Astrocyte of the spinal cord (primary cell): ENCODE measurements around the gene ANKH.

ENCODE experiments used
- DNase-seq: peaks from one replicate; pipeline ENCODE4 v3.0.0; 2011; ENCODE audit warnings: low read depth, low spot score
- H3K4me3 ChIP-seq: 2 replicates; pipeline ENCODE4 v1.5.1; 2011; ENCODE audit warnings: low read depth, mild to moderate bottlenecking, low read length, moderate library complexity
- CTCF ChIP-seq: IDR thresholded peaks from 2 replicates; pipeline ENCODE4 v1.5.1; 2012; ENCODE audit warnings: low read depth, mild to moderate bottlenecking, low read length, inconsistent platforms
- in situ Hi-C: cut with HindIII; loops from 2 replicates; pipeline ENCODE4 v1.10.0; 2017; ENCODE audit warnings: low sequenced_read_pairs

ANKH gene

GRCh38 chr5:14890846-14891245 lies 19.3 kb upstream of the ANKH start:
- in situ Hi-C loops: no loop called here
- no peak for TF ChIP-seq CTCF
- DNase-seq: no peak
- no peak overlapping the region for H3K4me3 ChIP-seq

GRCh38 chr5:14884062-14884612 lies 12.6 kb upstream of the ANKH start:
- H3K4me3 ChIP-seq: no peak overlapping the region
- DNase-seq: no peak
- TF ChIP-seq CTCF: no peak
- in situ Hi-C loops: no loop called here

DNA sequence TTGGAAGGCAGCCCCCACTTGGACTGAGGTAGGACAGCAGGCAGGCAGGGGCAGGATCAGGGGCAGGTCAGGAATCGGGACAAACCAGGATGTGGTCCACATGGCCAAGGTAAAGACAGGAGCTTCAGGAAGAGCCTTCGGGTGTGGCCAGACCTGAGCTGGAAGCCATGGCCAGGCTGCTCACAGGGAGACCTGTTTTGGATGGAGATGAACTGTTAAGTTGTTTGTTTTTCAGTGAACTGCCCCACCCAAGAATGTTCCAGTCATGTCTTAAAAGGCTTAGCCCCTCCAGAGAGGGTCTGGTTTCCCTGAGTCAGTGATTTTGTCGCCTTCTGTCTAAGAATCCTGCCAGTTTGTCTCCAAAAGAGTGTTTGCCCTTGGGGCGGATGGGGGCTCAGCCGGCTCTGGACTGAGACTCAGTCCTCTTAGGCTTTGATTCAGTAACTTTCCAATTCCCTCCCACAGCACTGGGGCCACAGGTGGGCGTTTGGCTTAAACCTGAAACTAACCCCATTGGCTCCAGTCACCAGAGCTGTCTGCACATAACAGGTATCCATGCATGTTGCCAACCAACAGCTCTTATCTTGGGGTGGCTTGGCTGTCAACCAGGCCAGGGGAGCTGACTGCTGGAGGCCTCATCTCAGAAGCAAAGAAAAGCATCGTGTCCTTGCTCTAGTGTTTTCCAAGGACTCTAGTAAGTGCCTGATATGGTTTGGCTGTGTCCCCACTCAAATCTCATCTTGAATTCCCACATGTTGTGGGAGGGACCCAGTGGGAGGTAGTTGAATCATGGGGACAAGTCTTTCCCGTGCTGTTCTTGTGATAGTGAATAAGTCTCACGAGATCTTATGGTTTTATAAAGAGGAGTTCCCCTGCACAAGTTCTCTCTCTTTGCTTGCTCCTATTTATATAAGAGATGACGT lies 11.3 kb upstream of the ANKH start:
- no peak for TF ChIP-seq CTCF
- no peak for DNase-seq
- H3K4me3 ChIP-seq: no peak overlapping the region
- in situ Hi-C loops: no loop called here

GRCh38 chr5:14881826-14882225 lies 10.2 kb upstream of the ANKH start:
- no peak for TF ChIP-seq CTCF
- H3K4me3 ChIP-seq: no peak overlapping the region
- in situ Hi-C loops: no loop called here
- no peak for DNase-seq

GRCh38 chr5:14880688-14881087 lies 9.1 kb upstream of the ANKH start:
- H3K4me3 ChIP-seq: no peak overlapping the region
- in situ Hi-C loops: no loop called here
- DNase-seq: peak; percentile 74

More at GRCh38 chr5:14880688-14881087, 9.1 kb upstream of the ANKH start:
- TF ChIP-seq CTCF: no peak
